GM21786 (cell line): ENCODE results near the gene KDM4C.
"Not testable (repeated sequence)": the region's sequence is repeated elsewhere in the genome, so short reads cannot be mapped to it uniquely, and the experiment has no call there.

Source experiments
- ATAC-seq: cut with Tn5 transposase; IDR thresholded peaks from one replicate; pipeline ENCODE4 v1.9.1; 2021; ENCODE audit not compliant: unreplicated experiment

Gene KDM4C

DNA sequence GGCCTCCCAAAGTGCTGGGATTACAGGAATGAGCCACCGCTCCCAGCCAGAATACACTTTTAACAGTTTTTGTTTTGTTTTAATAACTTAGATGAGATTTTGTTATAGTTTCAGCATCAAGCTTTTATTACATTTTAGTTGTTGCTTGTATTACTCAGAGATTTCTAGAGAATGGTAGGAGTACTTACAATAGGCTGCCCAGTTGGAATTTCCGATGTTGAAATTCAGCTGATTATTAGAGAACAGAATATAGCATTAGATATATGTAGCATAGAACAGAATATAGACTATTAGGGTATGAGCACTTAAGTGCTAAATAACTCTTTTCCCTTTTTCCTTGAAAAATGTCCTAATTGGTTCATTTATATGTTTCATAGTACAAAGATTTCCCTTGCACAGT lies 6.2 kb downstream of the KDM4C start:
- no peak for ATAC-seq

DNA sequence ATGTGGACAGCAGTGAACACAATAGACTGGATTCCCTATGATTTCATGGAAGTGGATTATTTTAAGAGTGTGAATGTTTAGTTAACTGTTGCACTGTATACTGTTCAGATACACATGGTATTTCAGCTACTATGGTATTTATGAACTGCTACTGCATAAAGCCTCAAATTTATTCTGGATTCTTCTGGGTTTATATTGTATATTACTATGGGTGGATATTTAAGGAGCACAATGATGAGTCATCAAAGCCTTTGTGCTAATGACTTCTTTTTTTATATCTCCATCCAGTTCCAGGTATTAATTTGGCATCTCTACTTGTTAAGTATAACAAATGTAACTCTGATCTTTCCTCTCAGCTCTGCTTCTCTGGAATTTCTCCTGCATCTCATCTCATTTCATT lies 6.8 kb downstream of the KDM4C start:
- no peak for ATAC-seq

GRCh38 chr9:6764950-6765349 lies 7.2 kb downstream of the KDM4C start:
- ATAC-seq, result no peak

- ATAC-seq, result no peak
Observed at GRCh38 chr9:6765396-6765795, 7.6 kb downstream of the KDM4C start.

- ATAC-seq, result no peak
Observed at GRCh38 chr9:6766606-6767005, 8.8 kb downstream of the KDM4C start.

- ATAC-seq, result not testable (repeated sequence)
Observed at GRCh38 chr9:6768587-6768986, 10.8 kb downstream of the KDM4C start.

DNA sequence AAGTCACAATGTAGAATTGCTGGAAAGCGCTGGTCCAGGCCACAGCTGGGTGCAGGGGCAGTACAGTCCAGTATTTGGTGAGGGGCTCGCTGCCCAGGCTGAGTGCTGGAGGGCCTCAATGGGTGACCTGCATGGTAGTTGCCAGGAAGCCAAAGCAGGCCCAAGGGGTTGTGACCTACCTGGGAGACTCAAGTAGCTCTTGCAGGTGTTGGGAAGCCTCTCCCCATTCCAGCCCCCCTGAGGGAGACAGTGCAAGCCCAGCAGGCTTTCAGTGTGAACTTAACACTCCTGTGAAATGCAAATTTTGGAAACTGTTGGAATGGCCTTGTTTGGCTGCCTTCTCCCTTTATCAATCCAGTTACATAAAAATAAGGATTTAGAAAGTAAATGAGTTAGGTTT lies 13.9 kb downstream of the KDM4C start:
- no peak for ATAC-seq

DNA sequence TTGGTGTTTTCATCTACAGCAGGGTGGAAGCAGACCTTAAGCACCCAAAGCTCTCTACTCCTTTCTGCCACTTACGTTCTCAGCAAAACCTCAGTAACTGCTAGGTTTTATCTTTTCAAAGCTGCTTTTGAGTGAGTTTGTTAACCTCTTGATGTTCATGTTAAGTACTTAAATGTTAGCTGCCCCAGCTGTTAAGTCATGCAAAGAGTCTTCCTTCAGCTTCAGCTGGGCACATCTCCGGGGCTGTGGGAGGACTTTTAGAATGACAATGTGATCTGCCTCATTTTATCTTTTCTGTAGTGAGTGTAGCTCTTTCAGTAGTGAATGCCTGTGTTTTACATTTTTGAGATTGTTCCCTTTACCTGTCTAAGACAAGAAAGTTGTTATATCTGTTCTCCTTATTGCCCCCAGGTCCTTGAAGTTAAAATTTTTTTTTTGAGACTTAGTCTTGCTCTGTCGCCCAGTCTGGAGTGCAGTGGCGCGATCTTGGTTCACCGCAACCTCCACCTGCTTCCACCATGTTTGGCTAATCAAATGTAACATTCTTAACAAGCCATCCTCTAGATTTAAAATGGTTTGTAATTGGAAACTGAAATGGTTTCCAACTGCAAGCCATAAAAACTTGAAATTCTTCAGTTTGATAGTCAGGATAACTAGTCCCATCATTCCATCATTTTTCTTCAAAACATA lies 19.6 kb downstream of the KDM4C start:
- ATAC-seq, result no peak

DNA sequence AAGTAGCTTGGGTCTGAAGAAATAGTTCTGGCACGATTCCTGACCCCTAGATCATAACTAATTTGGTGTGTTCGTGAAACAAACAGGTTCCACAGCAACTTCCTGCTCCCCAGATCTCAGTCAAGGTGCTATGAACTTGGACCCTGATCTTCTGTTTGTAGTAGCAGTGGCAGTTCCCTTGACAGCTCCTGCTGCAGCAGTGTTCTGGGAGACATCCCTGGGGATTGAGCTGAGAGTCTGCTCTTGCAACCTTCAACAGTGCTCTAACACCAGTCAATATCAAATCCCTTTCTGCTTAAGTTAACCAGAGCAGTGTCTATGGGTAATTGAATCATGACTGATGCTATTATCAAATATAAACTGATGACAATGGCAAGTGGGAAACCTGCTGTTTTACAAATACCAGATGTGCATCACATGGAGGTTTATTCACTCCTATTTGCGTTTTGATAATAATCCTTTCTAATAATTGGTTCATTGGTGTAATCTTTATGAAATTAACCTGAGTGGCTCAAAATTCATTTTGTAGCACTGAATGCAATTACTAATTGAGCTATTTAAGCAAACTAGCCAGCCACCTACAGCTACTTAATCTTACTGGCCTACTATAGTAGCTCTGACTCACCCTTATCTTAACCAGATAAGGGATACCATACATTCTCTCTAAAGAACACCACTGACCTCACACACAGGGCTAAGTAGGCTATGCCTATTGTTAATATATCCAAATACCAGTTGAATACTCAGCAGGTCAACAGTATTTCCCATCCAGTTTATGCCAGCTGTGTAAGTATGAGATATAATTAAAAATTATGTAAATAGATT lies 21.9 kb downstream of the KDM4C start:
- peak; percentile 44 for ATAC-seq

- no peak for ATAC-seq
Observed at GRCh38 chr9:6780690-6781089, 22.9 kb downstream of the KDM4C start.

DNA sequence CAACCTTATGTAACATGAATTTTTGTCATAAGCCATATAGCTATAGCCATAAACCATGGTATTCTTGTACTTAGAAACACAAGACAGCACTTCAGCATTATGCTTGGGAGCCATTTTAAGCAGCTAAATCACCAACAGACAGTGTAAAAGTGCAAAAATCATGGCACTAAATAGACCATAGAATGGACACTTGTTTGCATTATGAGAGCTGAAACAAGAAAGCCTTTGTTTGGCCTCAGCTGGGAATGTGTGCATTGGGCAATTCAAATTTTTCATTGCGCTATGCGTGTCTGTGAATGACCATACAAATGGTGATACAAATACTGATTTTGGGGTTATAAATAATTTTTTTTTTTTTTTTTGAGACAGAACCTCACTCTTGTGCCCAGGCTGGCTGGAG lies 23.7 kb downstream of the KDM4C start:
- no peak for ATAC-seq

DNA sequence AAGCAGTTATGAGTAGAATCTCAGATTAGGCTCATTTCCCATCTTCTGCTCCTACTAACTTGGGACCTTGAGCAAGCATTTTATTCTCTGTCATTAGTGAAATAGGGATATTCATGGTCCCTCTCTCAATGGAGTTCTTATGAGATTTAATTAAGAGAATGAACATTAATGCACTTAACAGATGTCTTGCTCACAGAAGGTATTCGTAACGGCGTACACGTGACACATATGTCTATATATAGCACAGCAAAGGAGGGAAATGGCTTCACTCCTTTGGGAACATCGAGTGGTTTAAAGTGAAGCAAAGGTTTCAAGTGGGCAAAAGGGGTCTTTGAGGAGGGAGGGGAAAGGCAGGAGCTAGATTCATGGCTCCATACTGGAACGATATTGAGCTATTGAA lies 24.6 kb downstream of the KDM4C start:
- ATAC-seq, result no peak

- no peak for ATAC-seq
Observed at GRCh38 chr9:6782981-6783380, 25.2 kb downstream of the KDM4C start.

GRCh38 chr9:6783753-6784152 lies 26.0 kb downstream of the KDM4C start:
- ATAC-seq, result no peak

DNA sequence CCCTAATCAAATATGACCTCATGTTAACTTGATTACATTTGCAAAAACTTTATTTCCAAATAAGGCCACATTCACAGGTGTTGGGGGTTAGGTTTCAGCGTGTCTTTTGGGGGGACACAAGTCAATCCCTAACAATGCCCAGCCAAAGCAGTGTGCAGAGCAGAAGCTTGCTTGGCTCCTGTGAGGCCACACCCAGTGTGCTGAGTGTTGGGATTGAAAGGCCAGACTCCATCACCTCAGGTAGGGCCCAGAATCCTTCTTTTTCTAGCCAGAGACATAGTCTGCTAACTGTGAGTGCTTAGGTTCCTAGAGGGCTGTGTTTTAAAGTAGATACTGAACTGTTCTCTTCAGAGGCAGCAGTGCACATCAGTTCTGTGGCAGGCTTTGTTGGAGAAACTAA lies 27.9 kb downstream of the KDM4C start:
- no peak for ATAC-seq

DNA sequence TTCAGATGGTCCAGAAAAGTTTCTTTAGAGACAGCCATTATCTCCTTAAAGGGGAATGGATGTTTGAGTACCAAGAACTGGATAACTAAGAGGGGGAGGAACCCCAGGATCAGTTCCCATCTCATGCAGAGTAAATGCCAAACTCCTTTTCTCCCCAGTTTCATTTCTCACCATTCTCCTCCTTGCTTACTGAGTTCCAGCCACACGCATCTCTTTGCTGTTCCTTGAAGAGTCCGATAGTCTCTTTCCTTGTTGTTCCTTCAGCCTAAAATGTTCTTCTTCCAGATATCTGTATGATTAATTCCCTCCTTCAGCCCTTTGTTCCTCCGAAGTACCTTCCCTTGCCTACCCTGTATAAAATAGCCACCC lies 30.0 kb downstream of the KDM4C start:
- ATAC-seq, result no peak

DNA sequence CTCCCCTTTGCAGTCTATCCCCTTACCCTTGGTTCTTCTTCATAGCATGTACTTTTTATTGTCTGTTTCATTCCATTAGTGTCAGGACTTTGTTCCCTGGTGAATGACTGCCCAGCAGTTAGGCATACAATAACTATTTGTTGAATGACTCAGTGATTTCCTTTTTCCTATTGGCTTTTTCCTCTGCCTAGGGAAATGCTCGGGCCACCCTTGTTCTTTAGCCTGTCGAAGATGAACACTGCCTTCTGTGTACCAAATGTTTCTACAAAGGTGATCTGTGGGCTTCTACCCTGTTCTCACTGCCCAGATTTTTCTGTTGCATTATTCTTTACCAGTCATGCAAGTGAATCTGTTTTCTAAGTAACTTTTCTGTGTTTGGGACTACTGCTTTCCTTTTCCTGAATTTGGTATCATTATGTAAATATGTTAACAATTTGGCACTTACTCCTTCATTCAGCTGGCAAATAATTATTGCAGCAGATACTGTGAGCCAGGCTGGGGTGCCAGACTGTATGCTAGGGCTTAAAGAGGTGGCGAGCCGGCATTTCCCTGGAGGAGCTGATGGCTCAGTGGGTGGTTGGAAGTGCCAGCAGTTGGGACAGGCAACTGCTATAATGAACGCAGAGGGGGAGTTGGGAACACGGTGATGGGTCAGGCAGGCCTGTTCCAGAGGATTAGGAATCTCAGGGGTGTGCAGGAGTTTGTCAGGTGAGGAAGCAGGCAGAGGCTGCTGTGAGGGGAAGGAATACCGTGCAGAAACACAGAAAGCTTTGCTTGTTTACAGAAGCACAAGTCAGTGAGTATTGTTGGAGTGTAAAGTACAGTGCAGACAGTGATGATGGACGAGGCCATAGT lies 30.6 kb downstream of the KDM4C start:
- ATAC-seq, result no peak

GRCh38 chr9:6789017-6789338 lies 31.2 kb downstream of the KDM4C start:
- not testable (repeated sequence) for ATAC-seq

DNA sequence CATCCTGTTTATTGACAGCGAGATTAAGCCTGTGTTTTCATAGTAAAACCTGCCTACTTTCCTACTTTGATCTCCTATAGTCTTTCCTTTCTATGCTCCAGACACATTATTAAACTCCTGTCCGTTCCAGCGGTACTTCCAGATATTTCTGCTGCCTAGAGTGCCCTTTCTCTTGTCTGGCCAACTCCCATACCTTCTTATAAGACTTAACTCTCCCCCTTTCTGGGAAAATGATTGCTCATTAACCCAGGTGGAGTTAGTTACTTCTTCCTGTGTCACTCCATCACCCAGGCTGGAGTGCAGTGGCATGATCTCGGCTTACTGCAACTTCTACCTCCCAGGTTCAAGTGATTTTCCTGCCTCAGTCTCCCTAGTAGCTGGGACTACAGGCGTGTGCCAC lies 33.1 kb downstream of the KDM4C start:
- ATAC-seq, result no peak

GRCh38 chr9:6793203-6793602 lies 35.4 kb downstream of the KDM4C start:
- ATAC-seq, result no peak

DNA sequence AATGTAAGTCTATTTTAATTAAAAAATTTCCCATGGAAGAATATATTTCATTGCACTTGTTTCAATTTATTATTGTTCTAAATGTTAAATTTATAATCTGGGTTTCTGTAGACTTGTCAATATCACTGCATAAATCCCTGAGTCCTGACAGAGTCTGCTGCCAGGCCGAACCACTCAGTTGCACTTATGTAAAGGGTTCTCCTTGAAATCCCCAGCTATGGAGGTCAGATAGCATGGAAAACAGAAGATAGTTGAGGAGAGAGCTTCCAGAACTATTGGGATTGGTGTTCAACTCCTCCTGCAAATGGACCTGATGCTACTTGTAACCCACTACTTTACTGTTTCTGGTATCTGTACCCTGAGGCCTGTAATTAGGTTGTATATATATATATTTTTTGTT lies 37.2 kb downstream of the KDM4C start:
- ATAC-seq, result no peak

DNA sequence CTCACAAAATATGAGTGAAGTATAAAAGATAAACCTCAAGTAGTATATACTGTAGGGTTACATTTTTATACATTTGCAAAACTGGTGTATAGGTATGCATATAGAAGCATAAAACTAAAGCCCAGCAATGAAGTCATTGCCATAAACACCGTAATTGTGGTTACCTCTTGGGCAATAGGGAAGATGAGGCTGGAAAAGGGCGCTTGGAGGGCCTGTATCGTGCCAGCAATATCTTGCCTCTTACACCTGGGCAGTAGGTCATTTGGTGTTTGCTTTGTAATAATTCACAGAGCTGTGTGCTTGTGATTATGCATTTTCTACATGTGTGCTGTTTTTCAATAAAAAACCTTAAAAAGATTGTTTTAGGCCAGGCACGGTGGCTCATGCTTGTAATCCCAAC lies 45.2 kb downstream of the KDM4C start:
- ATAC-seq, result no peak
